Endodermal cell (in vitro differentiated cells): Measurements from ENCODE around the gene TMEM101. TPM values are rescaled to one million over a fixed set of nuclear protein-coding genes. Genes with fewer than 3 reads are reported as not detected.
"Not testable (repeated sequence)": the region's sequence is repeated elsewhere in the genome, so short reads cannot be mapped to it uniquely, and the experiment has no call there.

Source experiments
- DNase-seq: peaks from one replicate; pipeline ENCODE4 v3.0.0-alpha.2; 2017
- H3K27ac ChIP-seq: 2 replicates; pipeline ENCODE4 v1.5.1; 2013; ENCODE audit warnings: mild to moderate bottlenecking, low read depth, low read length, moderate library complexity
- H3K27me3 ChIP-seq: 2 replicates; pipeline ENCODE4 v1.6.1; 2013; ENCODE audit warnings: mild to moderate bottlenecking, low read length, moderate library complexity; ENCODE audit not compliant: insufficient read depth, control insufficient read depth, poor library complexity, severe bottlenecking
- H3K36me3 ChIP-seq: 2 replicates; pipeline ENCODE4 v1.7.0; 2013; ENCODE audit warnings: mild to moderate bottlenecking, low read length, moderate library complexity; ENCODE audit not compliant: control insufficient read depth, insufficient read depth
- H3K4me1 ChIP-seq: one replicate; pipeline ENCODE4 v1.7.0; 2013; ENCODE audit warnings: low read length; ENCODE audit not compliant: control insufficient read depth, insufficient read depth
- H3K4me3 ChIP-seq: 2 replicates; pipeline ENCODE4 v1.5.1; 2013; ENCODE audit warnings: mild to moderate bottlenecking, low read length, moderate library complexity
- H3K9ac ChIP-seq: 2 replicates; pipeline ENCODE4 v1.6.1; 2013; ENCODE audit warnings: mild to moderate bottlenecking, low read length, moderate library complexity; ENCODE audit not compliant: poor library complexity, severe bottlenecking; ENCODE audit errors: extremely low read depth
- H3K9me3 ChIP-seq: 2 replicates; pipeline ENCODE4 v1.6.1; 2013; ENCODE audit warnings: mild to moderate bottlenecking, low read length, moderate library complexity; ENCODE audit not compliant: control insufficient read depth
- H3K27ac Mint-ChIP-seq: 2 replicates; pipeline ENCODE4 v1.8.0; 2020; ENCODE audit warnings: mixed read lengths
- H3K27me3 Mint-ChIP-seq: 2 replicates; pipeline ENCODE4 v1.8.0; 2021; ENCODE audit warnings: mild to moderate bottlenecking, mixed read lengths; ENCODE audit not compliant: insufficient read depth
- H3K36me3 Mint-ChIP-seq: 2 replicates; pipeline ENCODE4 v1.8.0; 2020; ENCODE audit warnings: low read depth, mixed read lengths
- H3K4me1 Mint-ChIP-seq: 2 replicates; pipeline ENCODE4 v1.8.0; 2020; ENCODE audit warnings: mixed read lengths
- H3K4me3 Mint-ChIP-seq: 2 replicates; pipeline ENCODE4 v1.8.0; 2020; ENCODE audit warnings: mild to moderate bottlenecking, moderate library complexity, mixed read lengths
- H3K9me3 Mint-ChIP-seq: 2 replicates; pipeline ENCODE4 v1.8.0; 2020; ENCODE audit warnings: mild to moderate bottlenecking, mixed read lengths
- WGBS, 2 experiments: methylation state at CpG; one replicate each; pipeline versions ENCODE4 v1.1.5 to v1.1.7; 2013; ENCODE audit warnings: missing lambda C conversion rate in 2 of 2, mixed read lengths in 1 of 2; ENCODE audit not compliant: insufficient coverage in 1 of 2, insufficient read length in 1 of 2; 5-methylcytosine and 5-hydroxymethylcytosine counted together
- total RNA-seq, 2 donors: library from RNA; stranded (reverse); fragmentation: NEBNext Ultra II Directional in 1 of 2; extraction: Animal tissue kit (Norgen Biotek cat#: 25700) in 1 of 2; gene quantifications; 2 replicates in 1 of 2; 3 replicates in 1 of 2; pipeline ENCODE4 v1.2.1, GENCODE V29; 2021
- TF ChIP-seq, protein P1 (sequence below): fragments of 200-600 bp; sonication (generic); conservative IDR thresholded peaks from 2 replicates; pipeline ENCODE4 v1.5.0; 2021; ENCODE audit warnings: antibody characterized with exemption, mild to moderate bottlenecking

The TMEM101 gene
- total RNA-seq, 2 donors from 2014 or later = 27.2 to 27.7 TPM

DNA sequence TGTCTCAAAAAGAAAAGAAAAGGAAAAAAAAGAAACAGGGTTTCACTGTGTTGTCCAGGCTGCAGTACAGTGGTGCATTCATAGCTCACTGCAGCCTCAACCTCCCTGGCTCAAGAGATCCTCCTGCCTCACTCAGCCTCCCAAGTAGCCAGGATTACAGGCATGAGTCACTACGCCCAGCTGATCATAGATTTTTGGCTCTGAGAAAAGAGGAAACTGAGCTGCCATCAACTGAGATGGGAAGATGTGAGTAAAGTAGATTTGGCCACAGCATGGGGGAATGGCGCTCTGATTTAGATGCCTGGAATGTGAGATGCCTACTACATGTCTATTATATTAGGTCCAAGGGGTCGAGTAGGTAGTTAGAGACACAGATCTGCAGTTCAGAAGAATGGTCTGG lies 16.2 kb downstream of the TMEM101 start:
- peaks cover 38% of the 10 kb centered on the region for H3K27me3 Mint-ChIP-seq
- TF ChIP-seq, protein P1, sequence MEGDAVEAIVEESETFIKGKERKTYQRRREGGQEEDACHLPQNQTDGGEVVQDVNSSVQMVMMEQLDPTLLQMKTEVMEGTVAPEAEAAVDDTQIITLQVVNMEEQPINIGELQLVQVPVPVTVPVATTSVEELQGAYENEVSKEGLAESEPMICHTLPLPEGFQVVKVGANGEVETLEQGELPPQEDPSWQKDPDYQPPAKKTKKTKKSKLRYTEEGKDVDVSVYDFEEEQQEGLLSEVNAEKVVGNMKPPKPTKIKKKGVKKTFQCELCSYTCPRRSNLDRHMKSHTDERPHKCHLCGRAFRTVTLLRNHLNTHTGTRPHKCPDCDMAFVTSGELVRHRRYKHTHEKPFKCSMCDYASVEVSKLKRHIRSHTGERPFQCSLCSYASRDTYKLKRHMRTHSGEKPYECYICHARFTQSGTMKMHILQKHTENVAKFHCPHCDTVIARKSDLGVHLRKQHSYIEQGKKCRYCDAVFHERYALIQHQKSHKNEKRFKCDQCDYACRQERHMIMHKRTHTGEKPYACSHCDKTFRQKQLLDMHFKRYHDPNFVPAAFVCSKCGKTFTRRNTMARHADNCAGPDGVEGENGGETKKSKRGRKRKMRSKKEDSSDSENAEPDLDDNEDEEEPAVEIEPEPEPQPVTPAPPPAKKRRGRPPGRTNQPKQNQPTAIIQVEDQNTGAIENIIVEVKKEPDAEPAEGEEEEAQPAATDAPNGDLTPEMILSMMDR = no peak

DNA sequence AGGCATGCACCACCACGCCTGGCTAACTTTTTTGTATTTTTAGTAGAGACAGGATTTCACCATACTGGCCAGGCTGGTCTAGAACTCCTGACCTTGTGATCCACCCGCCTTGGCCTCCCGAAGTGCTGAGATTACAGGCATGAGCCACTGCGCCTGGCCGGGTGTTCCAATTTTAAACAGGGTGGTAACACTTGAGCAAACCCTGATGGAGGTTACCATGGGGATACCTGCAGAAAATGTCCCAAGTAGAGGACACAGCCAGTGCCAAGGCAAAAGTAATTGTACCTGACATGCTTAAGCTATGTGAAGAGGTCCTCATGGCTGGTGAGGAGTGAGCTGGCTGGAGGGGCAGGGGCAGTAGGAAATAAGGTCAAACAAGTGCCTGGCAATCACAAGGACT lies 17.6 kb downstream of the TMEM101 start:
- not testable (repeated sequence) for H3K27me3 ChIP-seq, H3K9ac ChIP-seq, H3K4me3 ChIP-seq, DNase-seq, H3K27ac ChIP-seq, H3K4me3 Mint-ChIP-seq, H3K4me1 ChIP-seq, H3K36me3 ChIP-seq, H3K4me1 Mint-ChIP-seq, H3K36me3 Mint-ChIP-seq, H3K27ac Mint-ChIP-seq, H3K9me3 ChIP-seq, H3K9me3 Mint-ChIP-seq
- WGBS, 2 experiments = 96 to 97% methylated on average over 5 of the region's 5 CpGs
- peaks cover 31% of the 10 kb centered on the region for H3K27me3 Mint-ChIP-seq

More for the DNA sequence above, 16.2 kb downstream of the TMEM101 start:
- no peaks in the 10 kb centered on the region for H3K36me3 ChIP-seq
- WGBS, 2 experiments = 77 to 86% methylated on average over 3 of the region's 3 CpGs
- Mint-ChIP-seq H3K4me3 (no peak overlapping the region), H3K9me3 (no peaks in the 10 kb centered on the region), H3K4me1 (peaks cover 4% of the 10 kb centered on the region), H3K27ac (no peak overlapping the region), H3K36me3 (no peaks in the 10 kb centered on the region)
- H3K4me3 ChIP-seq = no peak overlapping the region
- H3K4me1 ChIP-seq = no peaks in the 10 kb centered on the region
- no peak for DNase-seq
- no peak overlapping the region for H3K27ac ChIP-seq
- no peaks in the 10 kb centered on the region for H3K9me3 ChIP-seq
- peaks cover 21% of the 10 kb centered on the region for H3K27me3 ChIP-seq
- H3K9ac ChIP-seq = no peak overlapping the region

DNA sequence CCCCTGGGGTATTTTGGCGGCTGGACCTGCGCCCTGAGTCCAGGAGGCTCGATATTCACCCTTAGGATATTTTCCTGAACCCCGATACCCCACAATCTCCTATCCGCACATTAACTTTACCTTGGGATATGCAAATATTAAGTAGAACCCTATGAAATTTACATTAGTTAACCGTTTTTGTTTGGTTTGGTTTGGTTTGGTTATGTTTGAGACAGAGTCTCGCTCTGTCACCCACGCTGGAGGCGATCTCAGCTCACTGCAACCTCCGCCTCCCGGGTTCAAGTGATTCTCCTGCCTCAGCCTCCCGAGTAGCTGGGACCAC lies 19.7 kb downstream of the TMEM101 start:
- peak overlapping the region; percentile 56 for H3K4me3 ChIP-seq
- no peaks in the 10 kb centered on the region for H3K4me1 ChIP-seq
- DNase-seq = no peak
- peaks cover 20% of the 10 kb centered on the region for H3K27me3 Mint-ChIP-seq
- H3K36me3 Mint-ChIP-seq = no peaks in the 10 kb centered on the region
- H3K4me3 Mint-ChIP-seq = peak overlapping the region; percentile 42
- H3K9me3 ChIP-seq = no peaks in the 10 kb centered on the region
- no peaks in the 10 kb centered on the region for H3K36me3 ChIP-seq
- no peak overlapping the region for H3K27ac ChIP-seq
- H3K4me1 Mint-ChIP-seq = peaks cover 4% of the 10 kb centered on the region
- H3K9me3 Mint-ChIP-seq = no peaks in the 10 kb centered on the region
- peaks cover 6% of the 10 kb centered on the region for H3K27me3 ChIP-seq
- H3K27ac Mint-ChIP-seq = no peak overlapping the region
- 25 to 43% methylated on average over 4 to 11 of the region's 12 CpGs for WGBS, 2 experiments
- TF ChIP-seq, protein P1 = no peak
- H3K9ac ChIP-seq = no peak overlapping the region
